Breast epithelium (tissue), 3 donors: ENCODE data around the gene EHMT2.

Experiments
- CTCF ChIP-seq, 3 donors: fragments of 450-650 bp; IDR thresholded peaks; one replicate each; pipeline ENCODE4 v1.5.1; 2016 to 2017; ENCODE audit warnings: antibody characterized with exemption in 3 of 3, mild to moderate bottlenecking in 3 of 3, moderate library complexity in 3 of 3
- POLR2A ChIP-seq: fragments of 450-650 bp; IDR thresholded peaks from one replicate; pipeline ENCODE4 v1.6.1; 2016; ENCODE audit warnings: antibody characterized with exemption, mild to moderate bottlenecking, moderate library complexity
- POLR2AphosphoS5 ChIP-seq, 3 donors: sonication (generic); formaldehyde crosslinking; IDR thresholded peaks; one replicate each; pipeline ENCODE4 v1.6.1; 2017; ENCODE audit warnings: antibody characterized with exemption in 3 of 3

GRCh38 chr6:31859923-31860322 lies 37.6 kb downstream of the EHMT2 start:
- TF ChIP-seq CTCF (IDR thresholded peaks at IDR 0.05) (no peak), POLR2A (no peak), POLR2AphosphoS5 (IDR thresholded peaks at IDR 0.05) (no peak)
